ENCODE data around the gene FDX2. TPM values are rescaled to one million over a fixed set of nuclear protein-coding genes. Genes with fewer than 3 reads are reported as not detected.

Gene FDX2
- total and polyA plus RNA-seq, 2 donors (not counting 1 experiment from before 2014, with no cell fraction given): 13.9 to 21.5 TPM

GRCh38 chr19:10334588-10335351 is 19.0 kb upstream of the FDX2 start:
- POLR2A ChIA-PET: interaction anchor here (0.6 to 2.2 kb wide), 3 partner anchors 38 to 107 kb away, joined by 6 to 13 read pairs (median 9); partner anchors contain the start of gene ICAM1
- 87% methylated on average over 57 of the region's 59 CpGs for WGBS (ENCODE audit: insufficient coverage)
- H3K27ac ChIP-seq (ENCODE audit: low read length in 2 of 2): no peak overlapping the region

More at GRCh38 chr19:10334588-10335351, 19.0 kb upstream of the FDX2 start:
- Histone ChIP-seq H3K9ac (ENCODE audit: low read length) (no peak overlapping the region), H4K20me1 (ENCODE audit: control insufficient read depth, insufficient read depth, low read length, poor library complexity, severe bottlenecking) (peaks cover 50% of the 10 kb centered on the region), H3K4me2 (replicated peaks; ENCODE audit: low read depth, low read length, poor library complexity, severe bottlenecking) (no peak overlapping the region), H3K4me3 (ENCODE audit: control extremely low read depth in 1 of 5, extremely low read depth in 1 of 5, insufficient read depth in 1 of 5, low read depth in 2 of 5, low read length in 4 of 5) (no peak overlapping the region), H3K4me1 (ENCODE audit: control insufficient read depth in 2 of 2, insufficient read depth in 2 of 2, low read length in 2 of 2) (peaks cover 23 to 37% of the 10 kb centered on the region in 2 donors), H3K9me3 (ENCODE audit: control extremely low read depth in 1 of 3, control insufficient read depth in 2 of 3, insufficient read depth in 1 of 3, low read length in 2 of 3) (peaks cover 0 to 15% (median 0%) of the 10 kb centered on the region in 3 donors), H3K27me3 (replicated peaks in 1 of 4; ENCODE audit: control extremely low read depth in 1 of 4, control insufficient read depth in 3 of 4, insufficient read depth in 4 of 4, low read length in 3 of 4) (no peaks in the 10 kb centered on the region), H3K79me2 (ENCODE audit: control insufficient read depth, insufficient read depth, low read length) (peaks cover 92% of the 10 kb centered on the region), H3K36me3 (replicated peaks in 1 of 2; ENCODE audit: control extremely low read depth in 1 of 2, control insufficient read depth in 1 of 2, extremely low read depth in 1 of 2, insufficient read depth in 2 of 2, low read length in 1 of 2) (peaks cover 0 to 33% of the 10 kb centered on the region in 2 experiments), H2AFZ (ENCODE audit: insufficient read depth, low read depth, low read length, poor library complexity, severe bottlenecking) (no peak overlapping the region)
- no peak for ATAC-seq (ENCODE audit: low read depth)
- Mint-ChIP-seq H3K4me3 (no peak overlapping the region), H3K27me3 (no peaks in the 10 kb centered on the region), H3K4me1 (peaks cover 37% of the 10 kb centered on the region), H3K27ac (peak overlapping the region; percentile 32), H3K9me3 (ENCODE audit: insufficient read depth) (no peaks in the 10 kb centered on the region)
- CTCF ChIA-PET: interaction anchor here (1.7 to 4.3 kb wide), 2 partner anchors 54 to 65 kb away, joined by 9 to 14 read pairs; partner anchors contain the start of gene ICAM1
- TF ChIP-seq EZH2 (IDR thresholded peaks at IDR 0.05; ENCODE audit: borderline replicate concordance, insufficient read depth, low read depth, low read length, poor library complexity, severe bottlenecking) (no peak), CTCF (IDR thresholded peaks at IDR 0.05) (no peak)
- DNase-seq: peak; percentile 40
- intact Hi-C loops (cut with micrococcal nuclease): loop anchor here (5.0 kb wide), 1 partner anchor 318 kb away; the partner anchor contains the start of gene ILF3

Data from B cell (primary cell).